Ishikawa (cell line): ENCODE measurements around the gene XXYLT1.

Experiments
- CEBPB ChIP-seq: IDR thresholded peaks from 2 replicates; pipeline ENCODE4 v1.6.1; 2012
- CREB1 ChIP-seq: IDR thresholded peaks from 2 replicates; pipeline ENCODE4 v1.6.1; 2012; ENCODE audit warnings: low read depth
- EP300 ChIP-seq: IDR thresholded peaks from 2 replicates; pipeline ENCODE4 v1.6.1; 2012; ENCODE audit warnings: borderline replicate concordance
- MAX ChIP-seq: IDR thresholded peaks from 2 replicates; pipeline ENCODE4 v1.6.1; 2012
- NFIC ChIP-seq: IDR thresholded peaks from 2 replicates; pipeline ENCODE4 v1.6.1; 2012
- TAF1 ChIP-seq: IDR thresholded peaks from 2 replicates; pipeline ENCODE4 v1.6.1; 2012; ENCODE audit warnings: low read depth, mild to moderate bottlenecking
- TCF12 ChIP-seq: IDR thresholded peaks from 2 replicates; pipeline ENCODE4 v1.6.1; 2012; ENCODE audit warnings: low read depth
- YY1 ChIP-seq: IDR thresholded peaks from 2 replicates; pipeline ENCODE4 v1.6.1; 2012; ENCODE audit warnings: low read depth
- TF ChIP-seq, protein P1 (sequence below): IDR thresholded peaks from 2 replicates; pipeline ENCODE4 v1.6.1; 2012; ENCODE audit warnings: low read depth, mild to moderate bottlenecking

DNA sequence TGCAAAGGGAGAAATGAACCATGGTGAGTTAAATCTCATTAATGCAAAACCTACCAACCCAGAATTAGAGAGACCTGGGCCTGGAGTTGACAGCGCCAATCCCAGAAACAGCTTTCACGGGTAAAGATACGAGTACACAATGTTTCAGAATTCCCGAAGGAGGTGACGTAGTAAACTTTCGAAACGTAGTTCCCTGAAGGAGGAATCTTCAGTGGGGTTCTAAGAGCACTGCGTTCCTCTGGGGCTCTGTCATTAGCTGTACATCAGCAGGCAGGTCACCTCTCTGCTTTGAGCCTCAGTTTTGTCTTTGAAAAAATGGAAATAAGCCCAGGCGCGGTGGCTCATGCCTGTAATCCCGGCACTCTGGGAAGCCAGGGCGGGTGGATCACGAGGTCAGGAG, 152.3 kb downstream of the XXYLT1 start:
- TF ChIP-seq CREB1 (no peak), TAF1 (no peak), EP300 (no peak), TCF12 (no peak), MAX (no peak), NFIC (no peak), YY1 (no peak), CEBPB (no peak)
- TF ChIP-seq, protein P1, sequence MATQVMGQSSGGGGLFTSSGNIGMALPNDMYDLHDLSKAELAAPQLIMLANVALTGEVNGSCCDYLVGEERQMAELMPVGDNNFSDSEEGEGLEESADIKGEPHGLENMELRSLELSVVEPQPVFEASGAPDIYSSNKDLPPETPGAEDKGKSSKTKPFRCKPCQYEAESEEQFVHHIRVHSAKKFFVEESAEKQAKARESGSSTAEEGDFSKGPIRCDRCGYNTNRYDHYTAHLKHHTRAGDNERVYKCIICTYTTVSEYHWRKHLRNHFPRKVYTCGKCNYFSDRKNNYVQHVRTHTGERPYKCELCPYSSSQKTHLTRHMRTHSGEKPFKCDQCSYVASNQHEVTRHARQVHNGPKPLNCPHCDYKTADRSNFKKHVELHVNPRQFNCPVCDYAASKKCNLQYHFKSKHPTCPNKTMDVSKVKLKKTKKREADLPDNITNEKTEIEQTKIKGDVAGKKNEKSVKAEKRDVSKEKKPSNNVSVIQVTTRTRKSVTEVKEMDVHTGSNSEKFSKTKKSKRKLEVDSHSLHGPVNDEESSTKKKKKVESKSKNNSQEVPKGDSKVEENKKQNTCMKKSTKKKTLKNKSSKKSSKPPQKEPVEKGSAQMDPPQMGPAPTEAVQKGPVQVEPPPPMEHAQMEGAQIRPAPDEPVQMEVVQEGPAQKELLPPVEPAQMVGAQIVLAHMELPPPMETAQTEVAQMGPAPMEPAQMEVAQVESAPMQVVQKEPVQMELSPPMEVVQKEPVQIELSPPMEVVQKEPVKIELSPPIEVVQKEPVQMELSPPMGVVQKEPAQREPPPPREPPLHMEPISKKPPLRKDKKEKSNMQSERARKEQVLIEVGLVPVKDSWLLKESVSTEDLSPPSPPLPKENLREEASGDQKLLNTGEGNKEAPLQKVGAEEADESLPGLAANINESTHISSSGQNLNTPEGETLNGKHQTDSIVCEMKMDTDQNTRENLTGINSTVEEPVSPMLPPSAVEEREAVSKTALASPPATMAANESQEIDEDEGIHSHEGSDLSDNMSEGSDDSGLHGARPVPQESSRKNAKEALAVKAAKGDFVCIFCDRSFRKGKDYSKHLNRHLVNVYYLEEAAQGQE, result no peak
